Spinal cord (tissue), 10 donors: ENCODE measurements around the gene SMDT1. TPM values are rescaled to one million over a fixed set of nuclear protein-coding genes. Genes with fewer than 3 reads are reported as not detected.

ENCODE experiments used
- DNase-seq, 6 donors: peaks; one replicate each; pipeline versions ENCODE4 v3.0.0 to v3.0.0-alpha.2; 2013 to 2015; ENCODE audit warnings: low spot score in 6 of 6, low read depth in 4 of 6
- H3K27ac ChIP-seq: one replicate; pipeline ENCODE4 v1.5.1; 2013; ENCODE audit warnings: low read depth, low read length, control low read depth
- H3K27me3 ChIP-seq: one replicate; pipeline ENCODE4 v1.6.1; 2013; ENCODE audit warnings: low read length; ENCODE audit not compliant: control insufficient read depth, insufficient read depth
- H3K36me3 ChIP-seq: one replicate; pipeline ENCODE4 v1.6.1; 2013; ENCODE audit warnings: low read length; ENCODE audit not compliant: control insufficient read depth, insufficient read depth
- H3K4me1 ChIP-seq: one replicate; pipeline ENCODE4 v1.6.1; 2013; ENCODE audit warnings: low read length; ENCODE audit not compliant: control insufficient read depth, insufficient read depth
- H3K4me3 ChIP-seq: one replicate; pipeline ENCODE4 v1.5.1; 2013; ENCODE audit warnings: low read depth, low read length, control low read depth
- H3K9me3 ChIP-seq: one replicate; pipeline ENCODE4 v1.6.1; 2013; ENCODE audit warnings: low read length; ENCODE audit not compliant: control insufficient read depth, insufficient read depth
- WGBS: methylation state at CpG from one replicate; pipeline ENCODE4 v1.1.5; 2013; ENCODE audit warnings: missing lambda C conversion rate; ENCODE audit not compliant: insufficient coverage; 5-methylcytosine and 5-hydroxymethylcytosine counted together
- polyA plus RNA-seq, 2 donors: library from polyadenylated mRNA; unstranded; fragments of 120-200 nt; gene quantifications; one replicate each; pipeline ENCODE4 v1.2.1, GENCODE V29; 2013; ENCODE audit not compliant: insufficient read length in 2 of 2
- total RNA-seq, 2 donors: library from RNA; depleted of rRNA in 1 of 2; stranded (reverse); fragments of 120-200 nt in 1 of 2; fragments of >200 nt in 1 of 2; gene quantifications; one replicate each; pipeline versions ENCODE4 v1.2.3 to v1.2.4, GENCODE V29; 2013 to 2014
- donor health status: healthy.

The SMDT1 gene
- total and polyA plus RNA-seq, 4 donors, result 22.6 to 132 (median 77.1) TPM

- Histone ChIP-seq H3K9me3 (peaks cover 5% of the 10 kb centered on the region), H3K27me3 (no peaks in the 10 kb centered on the region), H3K27ac (no peak overlapping the region), H3K4me1 (no peaks in the 10 kb centered on the region), H3K4me3 (no peak overlapping the region), H3K36me3 (peaks cover 43% of the 10 kb centered on the region)
- WGBS, result 100% methylated on average over 1 of the region's 5 CpGs
- no peak for DNase-seq
Measured at GRCh38 chr22:42060489-42060888, 19.0 kb upstream of the SMDT1 start.

- WGBS, result 97% methylated on average over 7 of the region's 7 CpGs
- no peak for DNase-seq
- H3K36me3 ChIP-seq, result peaks cover 49% of the 10 kb centered on the region
Measured at GRCh38 chr22:42061041-42061440, 18.5 kb upstream of the SMDT1 start.

GRCh38 chr22:42062506-42063170 lies 16.9 kb upstream of the SMDT1 start:
- H3K27ac ChIP-seq, result no peak overlapping the region

More at GRCh38 chr22:42061041-42061440, 18.5 kb upstream of the SMDT1 start:
- no peak overlapping the region for H3K27ac ChIP-seq
- H3K27me3 ChIP-seq, result no peaks in the 10 kb centered on the region
- H3K9me3 ChIP-seq, result peaks cover 5% of the 10 kb centered on the region
- no peaks in the 10 kb centered on the region for H3K4me1 ChIP-seq
- no peak overlapping the region for H3K4me3 ChIP-seq

GRCh38 chr22:42064629-42065028 lies 14.9 kb upstream of the SMDT1 start:
- H3K36me3 ChIP-seq, result peaks cover 65% of the 10 kb centered on the region

More at GRCh38 chr22:42062506-42063170, 16.9 kb upstream of the SMDT1 start:
- H3K4me3 ChIP-seq, result no peak overlapping the region
- WGBS, result 95% methylated on average over 8 of the region's 10 CpGs
- no peaks in the 10 kb centered on the region for H3K9me3 ChIP-seq
- DNase-seq, result no peak
- H3K36me3 ChIP-seq, result peaks cover 65% of the 10 kb centered on the region
- H3K4me1 ChIP-seq, result no peaks in the 10 kb centered on the region
- no peaks in the 10 kb centered on the region for H3K27me3 ChIP-seq

GRCh38 chr22:42065438-42066125 lies 13.9 kb upstream of the SMDT1 start:
- H3K9me3 ChIP-seq, result no peaks in the 10 kb centered on the region
- no peak for DNase-seq
- H3K27ac ChIP-seq, result no peak overlapping the region
- H3K4me1 ChIP-seq, result peaks cover 16% of the 10 kb centered on the region
- 86% methylated on average over 13 of the region's 13 CpGs for whole genome bisulfite sequencing
- no peaks in the 10 kb centered on the region for H3K27me3 ChIP-seq
- no peak overlapping the region for H3K4me3 ChIP-seq
- H3K36me3 ChIP-seq, result peaks cover 56% of the 10 kb centered on the region

More at GRCh38 chr22:42064629-42065028, 14.9 kb upstream of the SMDT1 start:
- no peak overlapping the region for H3K27ac ChIP-seq
- H3K27me3 ChIP-seq, result no peaks in the 10 kb centered on the region
- no peaks in the 10 kb centered on the region for H3K9me3 ChIP-seq
- 86% methylated on average over 1 of the region's 1 CpG for WGBS
- H3K4me1 ChIP-seq, result peaks cover 6% of the 10 kb centered on the region
- no peak overlapping the region for H3K4me3 ChIP-seq
- DNase-seq, result no peak

GRCh38 chr22:42066126-42066761 lies 13.3 kb upstream of the SMDT1 start:
- no peak for DNase-seq
- H3K4me1 ChIP-seq, result peaks cover 21% of the 10 kb centered on the region
- no peaks in the 10 kb centered on the region for H3K27me3 ChIP-seq
- H3K4me3 ChIP-seq, result no peak overlapping the region
- no peak overlapping the region for H3K27ac ChIP-seq
- H3K36me3 ChIP-seq, result peaks cover 49% of the 10 kb centered on the region
- no peaks in the 10 kb centered on the region for H3K9me3 ChIP-seq
- 95% methylated on average over 7 of the region's 7 CpGs for WGBS

GRCh38 chr22:42066937-42067336 lies 12.6 kb upstream of the SMDT1 start:
- Histone ChIP-seq H3K36me3 (peaks cover 44% of the 10 kb centered on the region), H3K4me1 (peaks cover 28% of the 10 kb centered on the region), H3K4me3 (no peak overlapping the region), H3K27ac (no peak overlapping the region), H3K27me3 (no peaks in the 10 kb centered on the region), H3K9me3 (no peaks in the 10 kb centered on the region)
- 93% methylated on average over 10 of the region's 10 CpGs for WGBS
- no peak for DNase-seq

- no peak overlapping the region for H3K4me3 ChIP-seq
- H3K27me3 ChIP-seq, result no peaks in the 10 kb centered on the region
- peaks cover 29% of the 10 kb centered on the region for H3K4me1 ChIP-seq
- H3K9me3 ChIP-seq, result no peaks in the 10 kb centered on the region
- DNase-seq, result no peak
- WGBS, result 90% methylated on average over 14 of the region's 14 CpGs
- no peak overlapping the region for H3K27ac ChIP-seq
- peaks cover 38% of the 10 kb centered on the region for H3K36me3 ChIP-seq
Measured at GRCh38 chr22:42067671-42068251, 11.7 kb upstream of the SMDT1 start.

GRCh38 chr22:42068291-42068690 lies 11.2 kb upstream of the SMDT1 start:
- Histone ChIP-seq H3K9me3 (no peaks in the 10 kb centered on the region), H3K27ac (no peak overlapping the region), H3K4me1 (peaks cover 29% of the 10 kb centered on the region), H3K27me3 (no peaks in the 10 kb centered on the region), H3K36me3 (peaks cover 34% of the 10 kb centered on the region), H3K4me3 (no peak overlapping the region)
- 98% methylated on average over 4 of the region's 4 CpGs for WGBS
- no peak for DNase-seq
